GM12878 (cell line): ENCODE data around the gene MED13L. TPM values are rescaled to one million over a fixed set of nuclear protein-coding genes. Genes with fewer than 3 reads are reported as not detected.

Experiments
- ATAC-seq: fragments of 200-7000 bp; cut with Tn5 transposase; 3 replicates; pipeline ENCODE4 v1.9.1; 2020; ENCODE audit warnings: mild to moderate bottlenecking, moderate library complexity
- BruUV-seq: library from RNA; stranded (reverse); fragments of 400-500 nt; replicated peaks from 2 replicates; lab custom pipeline; 2021; lab: Mats Ljungman, UMichigan
- CTCF ChIA-PET: fragments of 300-600 bp; sonication (Branson Sonifier 250); formaldehyde crosslinking; extraction: SDS; loops from one replicate; lab custom pipeline; 2021; ENCODE audit warnings: inconsistent platforms; lab: Yijun Ruan, JAX
- POLR2A ChIA-PET: fragments of 350-600 bp; formaldehyde crosslinking; extraction: SDS; loops from one replicate; lab custom pipeline; 2021; ENCODE audit warnings: inconsistent platforms; lab: Charles Lee
- RAD21 ChIA-PET: fragments of 300-600 bp; sonication (Branson Sonifier 250); formaldehyde crosslinking; loops from one replicate; lab custom pipeline; 2023; ENCODE audit warnings: antibody characterized with exemption; ENCODE audit not compliant: unreplicated experiment; lab: Charles Lee
- SMC1A ChIA-PET: fragments of 300-600 bp; sonication (Branson Sonifier 250); formaldehyde crosslinking; loops from one replicate; lab custom pipeline; 2023; ENCODE audit not compliant: unreplicated experiment, uncharacterized antibody; lab: Charles Lee
- DNase-seq: peaks from one replicate; pipeline ENCODE4 v3.0.0-alpha.2; 2011; ENCODE audit warnings: low read depth, low spot score
- FAIRE-seq: peaks from 3 replicates; lab custom pipeline; 2011; peaks lifted over from hg19 to GRCh38; lab: Jason Lieb, UNC
- H2AFZ ChIP-seq: 2 replicates; pipeline ENCODE4 v1.6.0; 2011; ENCODE audit warnings: low read depth, low read length, control low read depth; ENCODE audit not compliant: control insufficient read depth
- H3K27ac ChIP-seq: 2 replicates; pipeline ENCODE4 v1.5.1; 2011; ENCODE audit warnings: control low read depth; ENCODE audit not compliant: control insufficient read depth, insufficient read depth
- H3K27me3 ChIP-seq, 2 experiments: replicated peaks in 1 of 2; 2 replicates each; pipeline versions ENCODE4 v1.6.0 to v1.6.1; 2011; ENCODE audit warnings: low read length in 1 of 2; ENCODE audit not compliant: control insufficient read depth in 2 of 2, insufficient read depth in 2 of 2
- H3K36me3 ChIP-seq, 2 experiments: 2 replicates each; pipeline ENCODE4 v1.5.1; 2011; ENCODE audit warnings: low read length in 1 of 2; ENCODE audit not compliant: control insufficient read depth in 2 of 2, insufficient read depth in 2 of 2
- H3K4me1 ChIP-seq: 2 replicates; pipeline ENCODE4 v1.6.1; 2011; ENCODE audit warnings: mild to moderate bottlenecking, low read length, moderate library complexity, mixed read lengths; ENCODE audit not compliant: control insufficient read depth, insufficient read depth
- H3K4me2 ChIP-seq: 2 replicates; pipeline ENCODE4 v1.6.0; 2011; ENCODE audit warnings: control low read depth; ENCODE audit not compliant: control insufficient read depth, insufficient read depth
- H3K4me3 ChIP-seq: fragments of 200-600 bp; sonication (generic); 2 replicates; pipeline ENCODE4 v1.5.1; 2016
- H3K79me2 ChIP-seq: 2 replicates; pipeline ENCODE4 v1.6.0; 2011; ENCODE audit warnings: low read length; ENCODE audit not compliant: control insufficient read depth, insufficient read depth
- H3K9ac ChIP-seq: 2 replicates; pipeline ENCODE4 v1.8.0; 2011; ENCODE audit warnings: low read length, control low read depth, mixed read lengths; ENCODE audit not compliant: control insufficient read depth, insufficient read depth
- H3K9me3 ChIP-seq: replicated peaks from 3 replicates; pipeline ENCODE4 v1.5.1; 2011; ENCODE audit warnings: mild to moderate bottlenecking, low read length; ENCODE audit not compliant: control insufficient read depth, insufficient read depth
- H4K20me1 ChIP-seq: 2 replicates; pipeline ENCODE4 v1.6.0; 2011; ENCODE audit not compliant: control insufficient read depth, insufficient read depth
- CBX5 ChIP-seq: sonication (generic); IDR thresholded peaks from 2 replicates; pipeline ENCODE4 v1.6.1; 2016; ENCODE audit warnings: low read depth, moderate library complexity, mild to moderate bottlenecking, inconsistent platforms
- CHD1 ChIP-seq: IDR thresholded peaks from 2 replicates; pipeline ENCODE4 v1.6.1; 2012; ENCODE audit warnings: low read depth, low read length, improper control_type of control experiment
- LARP7 ChIP-seq: fragments of 450-650 bp; IDR thresholded peaks from 2 replicates; pipeline ENCODE4 v1.6.1; 2017; ENCODE audit warnings: mild to moderate bottlenecking
- MYC ChIP-seq: IDR thresholded peaks from 2 replicates; pipeline ENCODE4 v1.6.1; 2011; ENCODE audit warnings: mild to moderate bottlenecking, low read length, moderate library complexity, inconsistent platforms; ENCODE audit not compliant: insufficient read depth, insufficient replicate concordance, insufficient read length, severe bottlenecking
- NR2F1 ChIP-seq: fragments of 450-650 bp; conservative IDR thresholded peaks from 2 replicates; pipeline ENCODE4 v1.6.1; 2017; ENCODE audit warnings: mild to moderate bottlenecking
- PAX8 ChIP-seq: fragments of 450-650 bp; IDR thresholded peaks from 2 replicates; pipeline ENCODE4 v1.6.1; 2017; ENCODE audit warnings: mild to moderate bottlenecking, moderate library complexity
- RELA ChIP-seq: fragments of 450-650 bp; IDR thresholded peaks from 2 replicates; pipeline ENCODE4 v1.8.0; 2014; ENCODE audit warnings: borderline replicate concordance; ENCODE audit not compliant: partially characterized antibody
- SRF ChIP-seq, 2 experiments: IDR thresholded peaks; 2 replicates each; pipeline ENCODE4 v1.6.1; 2011; ENCODE audit warnings: low read depth in 2 of 2, low read length in 2 of 2, mild to moderate bottlenecking in 1 of 2, moderate library complexity in 1 of 2
- TAF1 ChIP-seq: IDR thresholded peaks from 2 replicates; pipeline ENCODE4 v1.6.1; 2011; ENCODE audit warnings: mild to moderate bottlenecking, low read depth, low read length, borderline replicate concordance
- TCF7 ChIP-seq: IDR thresholded peaks from 2 replicates; pipeline ENCODE4 v1.6.1; 2014; ENCODE audit warnings: antibody characterized with exemption, borderline replicate concordance
- WGBS: methylation state at CpG from one replicate; pipeline ENCODE4 v1.1.6; 2016; ENCODE audit warnings: low lambda C conversion rate; ENCODE audit not compliant: insufficient replicate concordance, insufficient coverage; ENCODE audit errors: missing lambda C conversion rate; 5-methylcytosine and 5-hydroxymethylcytosine counted together
- in situ Hi-C: fragments of 300-500 bp; cut with MboI; formaldehyde crosslinking; loops from 9 replicates; pipeline ENCODE4 v1.14.3; 2018; ENCODE audit warnings: mixed read lengths
- intact Hi-C: fragments of 100-400 bp; cut with micrococcal nuclease; formaldehyde crosslinking; loops from one replicate; pipeline ENCODE4 v1.14.2; 2022; ENCODE audit not compliant: unreplicated experiment
- polyA plus RNA-seq, 11 experiments: library from polyadenylated mRNA; depleted of rRNA in 4 of 11; unstranded in 6 of 11; stranded (reverse) in 5 of 11; fragments of >200 nt; fragmentation: Nextera tagmentation in 4 of 11; fragmentation: Illumina TruSeq in 1 of 11; extraction: Ambion mirVana in 4 of 11; extraction: Trizol in 1 of 11; gene quantifications; 1 replicate in 1 of 11; 2 replicates in 10 of 11; pipeline versions ENCODE4 v1.2.1 to v1.2.3, GENCODE V29; 2011 to 2016; ENCODE audit warnings: inconsistent platforms in 2 of 11, missing spikeins in 2 of 11, low read depth in 1 of 11
- total RNA-seq, 4 experiments: library from RNA; depleted of rRNA in 3 of 4; stranded (reverse); fragments of >200 nt in 3 of 4; fragmentation: Illumina TruSeq in 1 of 4; extraction: Trizol in 1 of 4; gene quantifications; 2 replicates each; pipeline versions ENCODE4 v1.2.1 to v1.2.3, GENCODE V29; 2013 to 2021
- TF ChIP-seq, protein P1 (sequence below), 3 experiments: IDR thresholded peaks in 2 of 3; conservative IDR thresholded peaks in 1 of 3; 2 replicates each; pipeline ENCODE4 v1.5.1; 2011; ENCODE audit warnings: low read depth in 3 of 3, low read length in 3 of 3, mild to moderate bottlenecking in 3 of 3, control low read depth in 2 of 3, moderate library complexity in 2 of 3, inconsistent platforms in 1 of 3, mixed read lengths in 1 of 3; ENCODE audit not compliant: control insufficient read depth in 2 of 3, insufficient read depth in 1 of 3; ENCODE audit errors: extremely low read depth in 1 of 3
- TF ChIP-seq, protein P2 (sequence below): fragments of 450-650 bp; IDR thresholded peaks from 2 replicates; pipeline ENCODE4 v1.6.1; 2017; ENCODE audit warnings: mild to moderate bottlenecking, low read depth, inconsistent platforms; ENCODE audit not compliant: poor library complexity, severe bottlenecking
- TF ChIP-seq, protein P3 (sequence below): IDR thresholded peaks from 2 replicates; pipeline ENCODE4 v1.6.1; 2011; ENCODE audit warnings: borderline replicate concordance, low read depth, mild to moderate bottlenecking, moderate library complexity, low read length; ENCODE audit not compliant: insufficient read depth, poor library complexity, severe bottlenecking
- TF ChIP-seq, protein P4 (sequence below): IDR thresholded peaks from 2 replicates; pipeline ENCODE4 v1.6.1; 2011; ENCODE audit warnings: low read depth, low read length, improper control_type of control experiment, borderline replicate concordance

The MED13L gene
- total and polyA plus RNA-seq, 10 of the 15 experiments (the other 5 are each of a cell fraction or from before 2014, with no cell fraction given): 3.7 to 30.1 (median 9.1) TPM

DNA sequence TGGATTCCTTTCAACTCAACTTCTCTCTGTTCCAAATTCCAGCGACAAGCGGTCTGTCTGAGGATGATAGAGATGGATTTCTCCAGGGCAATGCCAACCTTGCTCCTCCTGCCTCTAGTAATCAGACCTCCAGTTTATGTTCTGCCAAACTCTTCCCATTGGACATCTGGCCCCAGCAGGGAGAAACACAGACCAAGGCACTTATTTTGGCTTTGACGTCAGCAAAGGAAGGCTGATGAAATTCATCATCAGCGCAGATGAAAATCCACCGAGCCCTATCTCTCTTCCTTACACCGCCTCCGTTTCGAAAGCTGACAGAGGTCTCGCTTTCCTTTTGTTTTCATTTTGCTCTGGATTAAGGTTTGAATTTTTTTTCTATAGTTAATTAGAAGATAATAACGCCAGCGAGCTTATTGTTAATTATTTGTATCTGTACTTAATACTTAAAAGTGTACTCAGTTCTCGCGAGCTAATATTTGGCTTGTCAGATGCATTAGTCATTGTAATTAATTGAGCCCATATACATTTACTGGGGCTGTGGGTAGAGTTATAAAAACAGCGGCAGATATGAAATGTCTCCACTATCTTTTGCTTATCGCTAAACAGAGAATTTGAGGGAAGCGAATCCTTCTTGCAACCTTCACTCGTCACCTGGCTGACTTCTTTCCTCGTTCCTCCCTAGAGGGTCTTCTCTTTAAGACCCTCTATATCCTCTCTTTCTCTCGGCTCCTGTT, 35.9 kb upstream of the MED13L start:
- POLR2A ChIA-PET: interaction anchor here (1.0 kb wide), 1 partner anchor 29 kb away, joined by 3 read pairs; no protein-coding TSS in a partner anchor
- Histone ChIP-seq H3K36me3 (no peaks in the 10 kb centered on the region), H3K4me3 (no peak overlapping the region), H3K27ac (no peak overlapping the region), H3K4me2 (no peak overlapping the region), H3K4me1 (no peaks in the 10 kb centered on the region), H3K9me3 (peaks cover 6% of the 10 kb centered on the region; the same call in 2 of the 3 replicates), H3K27me3 (peaks cover 2 to 3% of the 10 kb centered on the region in 2 experiments; a peak in 3 of 4 replicates), H2AFZ (no peak overlapping the region), H3K79me2 (no peaks in the 10 kb centered on the region), H4K20me1 (no peaks in the 10 kb centered on the region), H3K9ac (no peak overlapping the region)
- CTCF ChIA-PET: no interaction called here
- no peak for FAIRE-seq
- SMC1A ChIA-PET: no interaction called here
- no peak for DNase-seq
- no peak for ATAC-seq
- in situ Hi-C loops (no loop called here), intact Hi-C loops (no loop called here)
- WGBS: 70% methylated on average over 19 of the region's 19 CpGs
- RAD21 ChIA-PET: no interaction called here
- BruUV-seq: no TSS peak
- no peak for TF ChIP-seq CHD1
- TF ChIP-seq, protein P1, sequence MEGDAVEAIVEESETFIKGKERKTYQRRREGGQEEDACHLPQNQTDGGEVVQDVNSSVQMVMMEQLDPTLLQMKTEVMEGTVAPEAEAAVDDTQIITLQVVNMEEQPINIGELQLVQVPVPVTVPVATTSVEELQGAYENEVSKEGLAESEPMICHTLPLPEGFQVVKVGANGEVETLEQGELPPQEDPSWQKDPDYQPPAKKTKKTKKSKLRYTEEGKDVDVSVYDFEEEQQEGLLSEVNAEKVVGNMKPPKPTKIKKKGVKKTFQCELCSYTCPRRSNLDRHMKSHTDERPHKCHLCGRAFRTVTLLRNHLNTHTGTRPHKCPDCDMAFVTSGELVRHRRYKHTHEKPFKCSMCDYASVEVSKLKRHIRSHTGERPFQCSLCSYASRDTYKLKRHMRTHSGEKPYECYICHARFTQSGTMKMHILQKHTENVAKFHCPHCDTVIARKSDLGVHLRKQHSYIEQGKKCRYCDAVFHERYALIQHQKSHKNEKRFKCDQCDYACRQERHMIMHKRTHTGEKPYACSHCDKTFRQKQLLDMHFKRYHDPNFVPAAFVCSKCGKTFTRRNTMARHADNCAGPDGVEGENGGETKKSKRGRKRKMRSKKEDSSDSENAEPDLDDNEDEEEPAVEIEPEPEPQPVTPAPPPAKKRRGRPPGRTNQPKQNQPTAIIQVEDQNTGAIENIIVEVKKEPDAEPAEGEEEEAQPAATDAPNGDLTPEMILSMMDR (IDR thresholded peaks at IDR 0.05 in 2 of 3, conservative IDR thresholded peaks at IDR 0.05 in 1 of 3; ENCODE audit: control insufficient read depth in 2 of 3, extremely low read depth in 1 of 3, insufficient read depth in 1 of 3, low read depth in 3 of 3, low read length in 3 of 3): no peak
- no peak for TF ChIP-seq RELA
- TF ChIP-seq, protein P2, sequence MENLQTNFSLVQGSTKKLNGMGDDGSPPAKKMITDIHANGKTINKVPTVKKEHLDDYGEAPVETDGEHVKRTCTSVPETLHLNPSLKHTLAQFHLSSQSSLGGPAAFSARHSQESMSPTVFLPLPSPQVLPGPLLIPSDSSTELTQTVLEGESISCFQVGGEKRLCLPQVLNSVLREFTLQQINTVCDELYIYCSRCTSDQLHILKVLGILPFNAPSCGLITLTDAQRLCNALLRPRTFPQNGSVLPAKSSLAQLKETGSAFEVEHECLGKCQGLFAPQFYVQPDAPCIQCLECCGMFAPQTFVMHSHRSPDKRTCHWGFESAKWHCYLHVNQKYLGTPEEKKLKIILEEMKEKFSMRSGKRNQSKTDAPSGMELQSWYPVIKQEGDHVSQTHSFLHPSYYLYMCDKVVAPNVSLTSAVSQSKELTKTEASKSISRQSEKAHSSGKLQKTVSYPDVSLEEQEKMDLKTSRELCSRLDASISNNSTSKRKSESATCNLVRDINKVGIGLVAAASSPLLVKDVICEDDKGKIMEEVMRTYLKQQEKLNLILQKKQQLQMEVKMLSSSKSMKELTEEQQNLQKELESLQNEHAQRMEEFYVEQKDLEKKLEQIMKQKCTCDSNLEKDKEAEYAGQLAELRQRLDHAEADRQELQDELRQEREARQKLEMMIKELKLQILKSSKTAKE: no peak
- TF ChIP-seq PAX8: no peak
- TF ChIP-seq TAF1: no peak
- no peak for TF ChIP-seq LARP7
- TF ChIP-seq CBX5: no peak
- TF ChIP-seq, protein P3, sequence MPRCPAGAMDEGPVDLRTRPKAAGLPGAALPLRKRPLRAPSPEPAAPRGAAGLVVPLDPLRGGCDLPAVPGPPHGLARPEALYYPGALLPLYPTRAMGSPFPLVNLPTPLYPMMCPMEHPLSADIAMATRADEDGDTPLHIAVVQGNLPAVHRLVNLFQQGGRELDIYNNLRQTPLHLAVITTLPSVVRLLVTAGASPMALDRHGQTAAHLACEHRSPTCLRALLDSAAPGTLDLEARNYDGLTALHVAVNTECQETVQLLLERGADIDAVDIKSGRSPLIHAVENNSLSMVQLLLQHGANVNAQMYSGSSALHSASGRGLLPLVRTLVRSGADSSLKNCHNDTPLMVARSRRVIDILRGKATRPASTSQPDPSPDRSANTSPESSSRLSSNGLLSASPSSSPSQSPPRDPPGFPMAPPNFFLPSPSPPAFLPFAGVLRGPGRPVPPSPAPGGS: no peak
- TF ChIP-seq, protein P4, sequence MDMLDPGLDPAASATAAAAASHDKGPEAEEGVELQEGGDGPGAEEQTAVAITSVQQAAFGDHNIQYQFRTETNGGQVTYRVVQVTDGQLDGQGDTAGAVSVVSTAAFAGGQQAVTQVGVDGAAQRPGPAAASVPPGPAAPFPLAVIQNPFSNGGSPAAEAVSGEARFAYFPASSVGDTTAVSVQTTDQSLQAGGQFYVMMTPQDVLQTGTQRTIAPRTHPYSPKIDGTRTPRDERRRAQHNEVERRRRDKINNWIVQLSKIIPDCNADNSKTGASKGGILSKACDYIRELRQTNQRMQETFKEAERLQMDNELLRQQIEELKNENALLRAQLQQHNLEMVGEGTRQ: no peak
- TF ChIP-seq TCF7: no peak
- TF ChIP-seq SRF (IDR thresholded peaks at IDR 0.05; ENCODE audit: low read depth in 2 of 2, low read length in 2 of 2): no peak
- no peak for TF ChIP-seq NR2F1
- no peak for TF ChIP-seq MYC
